Lower leg skin (tissue), 3 donors: Measurements from ENCODE around the gene AMPH.

Source experiments
- POLR2A ChIP-seq, 2 donors: fragments of 450-650 bp; IDR thresholded peaks; one replicate each; pipeline ENCODE4 v1.6.1; 2016 to 2017; ENCODE audit warnings: antibody characterized with exemption in 2 of 2, mild to moderate bottlenecking in 1 of 2, moderate library complexity in 1 of 2
- TF ChIP-seq, protein P1 (sequence below), 3 donors: fragments of 450-650 bp; IDR thresholded peaks; one replicate each; pipeline ENCODE4 v1.5.1; 2016; ENCODE audit warnings: antibody characterized with exemption in 3 of 3, mild to moderate bottlenecking in 3 of 3, moderate library complexity in 2 of 3

DNA sequence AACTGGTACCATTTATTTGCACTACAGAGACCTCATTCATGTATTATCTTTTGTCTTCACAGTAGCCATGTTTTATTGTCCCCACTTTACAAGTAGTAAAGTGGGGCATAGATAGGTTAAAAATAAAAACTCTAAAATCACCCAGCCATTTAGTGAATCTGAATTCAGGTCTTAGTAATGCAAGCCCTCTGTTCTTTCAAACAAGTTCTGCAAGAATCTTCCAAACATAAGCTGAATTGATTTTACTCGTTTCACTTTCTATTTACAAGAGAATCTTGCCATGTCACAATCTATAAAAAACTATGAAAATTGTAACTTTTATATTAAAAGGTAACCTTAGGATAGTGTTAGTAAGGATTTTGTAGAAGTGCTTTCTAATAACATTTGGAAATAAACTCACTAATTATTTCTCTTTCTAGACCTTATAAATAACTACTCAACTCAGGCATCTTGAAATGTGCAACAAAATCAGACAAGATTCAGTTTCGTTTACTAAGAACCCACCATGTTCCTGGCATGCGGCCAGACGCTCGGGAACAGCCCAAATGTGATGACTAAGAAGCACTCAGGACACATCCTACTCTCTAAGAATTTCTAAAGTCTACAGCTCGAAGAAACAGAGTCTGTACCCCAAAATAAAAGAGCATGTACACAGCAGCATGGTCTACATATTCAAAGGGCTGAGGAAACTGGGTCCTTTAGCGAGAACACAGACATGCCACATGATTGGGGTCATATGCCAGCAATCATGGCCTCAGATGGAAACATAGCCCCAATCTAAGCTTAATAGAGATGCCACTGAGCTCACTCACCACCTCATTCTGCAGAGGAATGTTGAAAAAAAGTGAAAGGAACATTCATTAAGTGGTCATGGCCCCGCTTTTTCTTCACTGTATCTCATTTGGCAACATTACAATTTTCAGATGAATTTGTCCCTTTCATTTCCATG, 167.6 kb downstream of the AMPH start:
- TF ChIP-seq, protein P1, sequence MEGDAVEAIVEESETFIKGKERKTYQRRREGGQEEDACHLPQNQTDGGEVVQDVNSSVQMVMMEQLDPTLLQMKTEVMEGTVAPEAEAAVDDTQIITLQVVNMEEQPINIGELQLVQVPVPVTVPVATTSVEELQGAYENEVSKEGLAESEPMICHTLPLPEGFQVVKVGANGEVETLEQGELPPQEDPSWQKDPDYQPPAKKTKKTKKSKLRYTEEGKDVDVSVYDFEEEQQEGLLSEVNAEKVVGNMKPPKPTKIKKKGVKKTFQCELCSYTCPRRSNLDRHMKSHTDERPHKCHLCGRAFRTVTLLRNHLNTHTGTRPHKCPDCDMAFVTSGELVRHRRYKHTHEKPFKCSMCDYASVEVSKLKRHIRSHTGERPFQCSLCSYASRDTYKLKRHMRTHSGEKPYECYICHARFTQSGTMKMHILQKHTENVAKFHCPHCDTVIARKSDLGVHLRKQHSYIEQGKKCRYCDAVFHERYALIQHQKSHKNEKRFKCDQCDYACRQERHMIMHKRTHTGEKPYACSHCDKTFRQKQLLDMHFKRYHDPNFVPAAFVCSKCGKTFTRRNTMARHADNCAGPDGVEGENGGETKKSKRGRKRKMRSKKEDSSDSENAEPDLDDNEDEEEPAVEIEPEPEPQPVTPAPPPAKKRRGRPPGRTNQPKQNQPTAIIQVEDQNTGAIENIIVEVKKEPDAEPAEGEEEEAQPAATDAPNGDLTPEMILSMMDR (IDR thresholded peaks at IDR 0.05): no peak
- TF ChIP-seq POLR2A (IDR thresholded peaks at IDR 0.05): no peak
